Measurements from ENCODE around the gene UNC5C.

- no peak for TF ChIP-seq CTCF (IDR thresholded peaks at IDR 0.05)
- TF ChIP-seq POLR2A (IDR thresholded peaks at IDR 0.05): no peak
Measured at GRCh38 chr4:95439071-95439470, 109.7 kb downstream of the UNC5C start.
